ENCODE data around the gene SPATA4.

DNA sequence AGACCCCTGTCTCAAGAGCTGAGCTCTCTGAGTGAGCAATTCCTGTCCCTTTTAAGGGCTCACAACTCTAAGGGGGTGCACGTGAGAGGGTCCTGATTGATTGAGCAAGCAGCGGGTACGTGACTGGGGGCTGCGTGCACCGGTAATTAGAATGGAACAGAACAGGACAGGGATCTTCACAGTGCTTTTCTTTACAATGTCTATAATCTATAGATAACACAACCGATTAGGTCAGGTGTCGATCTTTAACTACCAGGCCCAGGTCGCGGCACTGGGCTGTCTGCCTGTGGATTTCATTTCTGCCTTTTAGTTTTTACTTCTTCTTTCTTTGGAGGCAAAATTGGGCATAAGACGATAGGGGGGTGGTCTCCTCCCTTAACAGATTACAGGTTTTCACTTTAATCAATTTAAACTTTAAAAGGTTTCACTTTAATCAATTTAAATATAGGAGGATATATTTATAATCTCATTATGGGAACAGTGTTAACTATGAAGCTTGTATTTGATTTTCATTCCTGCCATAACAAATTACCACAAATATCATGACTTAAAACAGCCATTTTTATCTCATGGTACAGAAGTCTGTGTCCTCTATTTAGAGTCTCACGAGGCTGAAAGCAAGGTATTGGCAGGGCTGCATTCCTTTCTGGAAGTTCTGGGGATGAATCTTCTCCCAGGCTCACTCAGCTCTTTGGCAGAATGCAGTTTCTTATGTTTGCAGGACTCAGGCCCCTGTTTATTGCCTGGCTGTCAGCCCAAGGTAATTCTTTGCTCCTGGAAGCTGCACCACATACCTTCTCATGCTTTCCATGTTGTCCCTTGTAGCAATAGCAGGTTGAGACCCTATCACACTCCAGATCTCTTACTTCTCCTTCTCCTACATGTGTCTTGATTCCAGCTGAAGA is 5.2 kb downstream of the SPATA4 start:
- TF ChIP-seq, protein P1, sequence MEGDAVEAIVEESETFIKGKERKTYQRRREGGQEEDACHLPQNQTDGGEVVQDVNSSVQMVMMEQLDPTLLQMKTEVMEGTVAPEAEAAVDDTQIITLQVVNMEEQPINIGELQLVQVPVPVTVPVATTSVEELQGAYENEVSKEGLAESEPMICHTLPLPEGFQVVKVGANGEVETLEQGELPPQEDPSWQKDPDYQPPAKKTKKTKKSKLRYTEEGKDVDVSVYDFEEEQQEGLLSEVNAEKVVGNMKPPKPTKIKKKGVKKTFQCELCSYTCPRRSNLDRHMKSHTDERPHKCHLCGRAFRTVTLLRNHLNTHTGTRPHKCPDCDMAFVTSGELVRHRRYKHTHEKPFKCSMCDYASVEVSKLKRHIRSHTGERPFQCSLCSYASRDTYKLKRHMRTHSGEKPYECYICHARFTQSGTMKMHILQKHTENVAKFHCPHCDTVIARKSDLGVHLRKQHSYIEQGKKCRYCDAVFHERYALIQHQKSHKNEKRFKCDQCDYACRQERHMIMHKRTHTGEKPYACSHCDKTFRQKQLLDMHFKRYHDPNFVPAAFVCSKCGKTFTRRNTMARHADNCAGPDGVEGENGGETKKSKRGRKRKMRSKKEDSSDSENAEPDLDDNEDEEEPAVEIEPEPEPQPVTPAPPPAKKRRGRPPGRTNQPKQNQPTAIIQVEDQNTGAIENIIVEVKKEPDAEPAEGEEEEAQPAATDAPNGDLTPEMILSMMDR (IDR thresholded peaks at IDR 0.05): no peak
- no peak for TF ChIP-seq POLR2A (IDR thresholded peaks at IDR 0.05; ENCODE audit: low read depth)
- TF ChIP-seq EP300 (IDR thresholded peaks at IDR 0.05): no peak
- TF ChIP-seq POLR2AphosphoS5 (IDR thresholded peaks at IDR 0.05): no peak

Data from esophagus muscularis mucosa (tissue), 4 donors.